Stomach smooth muscle (tissue), 2 donors: Measurements from ENCODE around the gene HOXD4.

Source experiments
- H3K27ac ChIP-seq: one replicate; pipeline ENCODE4 v1.7.0; 2013; ENCODE audit warnings: mild to moderate bottlenecking, low read length, inconsistent platforms
- H3K27me3 ChIP-seq, 2 donors: one replicate each; pipeline ENCODE4 v1.7.0; 2013; ENCODE audit warnings: low read length in 2 of 2; ENCODE audit not compliant: insufficient read depth in 2 of 2, control insufficient read depth in 1 of 2
- H3K36me3 ChIP-seq, 2 donors: one replicate each; pipeline ENCODE4 v1.7.0; 2013; ENCODE audit warnings: low read length in 2 of 2; ENCODE audit not compliant: control insufficient read depth in 2 of 2, insufficient read depth in 2 of 2
- H3K4me1 ChIP-seq: one replicate; pipeline ENCODE4 v1.7.0; 2013; ENCODE audit warnings: low read length; ENCODE audit not compliant: control insufficient read depth, insufficient read depth
- H3K4me3 ChIP-seq, 2 donors: one replicate each; pipeline ENCODE4 v1.7.0; 2013; ENCODE audit warnings: low read length in 2 of 2
- H3K9ac ChIP-seq, 2 donors: one replicate each; pipeline ENCODE4 v1.7.0; 2013; ENCODE audit warnings: low read length in 2 of 2, mild to moderate bottlenecking in 1 of 2
- H3K9me3 ChIP-seq, 2 donors: one replicate each; pipeline ENCODE4 v1.7.0; 2013; ENCODE audit warnings: low read length in 2 of 2; ENCODE audit not compliant: control insufficient read depth in 2 of 2
- donor health status: healthy.
- donor health status: Pancreatic carcinoma.

Gene HOXD4

DNA sequence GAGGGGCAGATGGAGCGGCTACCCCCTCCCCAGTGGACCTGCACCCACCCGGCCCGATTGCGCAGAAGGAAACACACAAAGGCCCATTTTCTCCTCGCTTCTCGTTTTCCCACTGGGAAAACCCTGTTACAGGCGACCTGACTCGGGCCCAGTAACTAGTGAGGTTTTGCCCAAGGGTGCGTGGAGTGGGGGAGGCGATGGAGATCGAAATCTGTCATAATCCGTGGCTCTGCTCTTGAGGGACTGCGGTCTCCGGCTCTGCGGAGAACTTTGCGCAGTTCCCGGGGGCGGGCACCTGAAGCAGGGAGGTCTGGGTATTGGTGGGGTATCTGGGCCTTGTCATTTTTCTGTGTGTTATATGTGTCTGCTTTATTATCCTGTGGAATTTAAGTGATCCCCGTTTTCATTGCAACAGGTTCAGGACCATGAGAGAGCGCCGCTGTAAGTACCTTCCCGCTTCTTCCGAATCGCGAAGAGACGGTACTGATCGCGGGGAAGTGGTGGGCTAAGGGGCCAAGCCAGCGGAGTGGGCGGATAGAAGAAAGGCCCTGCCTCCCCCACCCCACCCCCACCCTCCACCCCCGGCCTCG lies 4.0 kb upstream of the HOXD4 start:
- Histone ChIP-seq H3K27me3 (peaks cover 68 to 83% of the 10 kb centered on the region in 2 donors), H3K9ac (no peak overlapping the region)

DNA sequence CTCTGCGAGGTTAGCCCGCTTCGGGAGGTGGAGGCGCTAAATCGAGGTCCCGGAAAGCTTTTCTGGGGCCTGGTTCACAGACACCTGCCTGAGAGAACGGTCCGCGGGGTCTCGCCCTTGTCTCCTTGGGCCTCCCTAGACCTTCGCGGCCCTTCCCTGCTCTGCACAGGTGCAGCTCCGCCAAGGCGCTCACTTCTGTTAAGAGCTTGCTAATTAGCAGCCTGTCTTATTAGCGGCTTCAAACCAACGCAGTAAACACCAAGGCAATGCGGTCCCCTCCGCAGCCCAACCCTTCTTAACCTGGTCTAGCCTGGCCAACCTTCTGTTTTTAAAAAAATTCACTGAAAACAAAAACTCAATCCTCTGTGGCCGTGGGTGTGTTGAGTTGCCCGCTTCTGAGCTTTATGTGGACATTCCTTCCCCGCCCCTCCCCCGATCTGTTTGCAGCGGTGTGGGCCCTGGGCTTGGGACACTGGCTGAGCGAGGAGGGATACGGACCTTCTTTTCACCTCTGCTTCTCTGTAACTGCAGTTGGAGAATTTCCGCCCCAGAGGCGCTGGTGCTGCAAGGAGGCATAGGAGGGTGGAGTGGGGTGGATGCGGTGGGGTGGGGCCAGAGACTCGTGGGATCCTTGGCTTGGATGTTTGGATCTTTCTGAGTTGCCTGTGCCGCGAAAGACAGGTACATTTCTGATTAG lies 3.4 kb upstream of the HOXD4 start:
- Histone ChIP-seq H3K27ac (no peak overlapping the region), H3K27me3 (peaks cover 71 to 88% of the 10 kb centered on the region in 2 donors), H3K4me3 (no peak overlapping the region), H3K36me3 (no peaks in the 10 kb centered on the region), H3K9me3 (no peaks in the 10 kb centered on the region), H3K9ac (no peak overlapping the region), H3K4me1 (peaks cover 3% of the 10 kb centered on the region)

More for the DNA sequence above, 4.0 kb upstream of the HOXD4 start:
- no peak overlapping the region for H3K4me3 ChIP-seq
- no peaks in the 10 kb centered on the region for H3K36me3 ChIP-seq
- H3K9me3 ChIP-seq: no peaks in the 10 kb centered on the region
- peaks cover 3% of the 10 kb centered on the region for H3K4me1 ChIP-seq
- H3K27ac ChIP-seq: no peak overlapping the region

DNA sequence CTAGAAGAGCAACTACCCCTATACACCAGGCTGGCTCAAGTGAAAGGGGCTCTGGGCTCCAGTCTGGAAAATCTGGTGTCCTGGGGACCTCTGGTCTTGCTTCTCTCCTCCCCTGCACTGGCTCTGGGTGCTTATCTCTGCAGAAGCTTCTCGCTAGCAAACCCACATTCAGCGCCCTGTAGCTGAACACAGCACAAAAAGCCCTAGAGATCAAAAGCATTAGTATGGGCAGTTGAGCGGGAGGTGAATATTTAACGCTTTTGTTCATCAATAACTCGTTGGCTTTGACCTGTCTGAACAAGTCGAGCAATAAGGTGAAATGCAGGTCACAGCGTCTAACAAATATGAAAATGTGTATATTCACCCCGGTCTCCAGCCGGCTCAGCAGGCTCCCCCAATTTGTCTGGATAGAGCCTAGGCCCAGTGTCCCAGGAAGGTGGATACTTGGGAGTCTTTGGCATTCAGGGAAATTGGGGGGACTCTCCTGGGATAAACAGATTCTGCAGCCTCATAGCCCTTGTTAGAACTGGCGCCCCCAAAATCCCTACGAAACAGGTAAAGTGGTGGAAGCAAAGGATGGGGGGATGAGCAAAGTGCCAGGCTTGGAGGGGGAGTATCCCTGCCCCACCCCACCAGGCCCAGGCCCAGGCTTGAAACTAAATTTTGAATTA lies 2.5 kb upstream of the HOXD4 start:
- Histone ChIP-seq H3K9me3 (no peaks in the 10 kb centered on the region), H3K4me3 (no peak overlapping the region), H3K36me3 (no peaks in the 10 kb centered on the region), H3K27ac (no peak overlapping the region), H3K27me3 (peaks cover 64 to 89% of the 10 kb centered on the region in 2 donors), H3K4me1 (peaks cover 3% of the 10 kb centered on the region), H3K9ac (no peak overlapping the region)

DNA sequence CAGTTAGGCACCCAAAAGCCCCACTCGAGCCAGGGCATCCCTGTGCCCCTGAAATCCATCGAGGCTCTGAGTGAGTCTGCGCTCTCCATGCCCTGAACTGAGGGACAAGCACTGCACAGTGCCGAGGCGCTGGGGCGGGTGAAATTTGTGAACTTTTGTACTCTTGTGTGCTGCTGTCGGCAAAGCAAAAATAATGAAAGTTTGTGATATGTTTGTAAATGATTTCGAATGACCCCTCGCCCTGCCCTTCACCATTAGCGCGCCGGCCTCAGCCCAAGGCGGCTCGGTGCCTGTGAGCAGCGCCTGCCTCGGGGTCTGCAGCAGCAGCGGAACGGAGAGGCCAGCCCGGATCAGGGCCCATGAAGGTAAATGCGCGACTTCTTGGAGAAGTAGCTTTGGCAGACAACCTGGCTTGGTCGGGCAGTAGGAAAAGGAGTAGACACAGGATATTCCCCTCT lies 1.8 kb upstream of the HOXD4 start:
- Histone ChIP-seq H3K36me3 (no peaks in the 10 kb centered on the region), H3K27ac (no peak overlapping the region), H3K27me3 (peaks cover 65 to 89% of the 10 kb centered on the region in 2 donors), H3K4me3 (no peak overlapping the region), H3K4me1 (peaks cover 3% of the 10 kb centered on the region), H3K9ac (no peak overlapping the region), H3K9me3 (no peaks in the 10 kb centered on the region)

DNA sequence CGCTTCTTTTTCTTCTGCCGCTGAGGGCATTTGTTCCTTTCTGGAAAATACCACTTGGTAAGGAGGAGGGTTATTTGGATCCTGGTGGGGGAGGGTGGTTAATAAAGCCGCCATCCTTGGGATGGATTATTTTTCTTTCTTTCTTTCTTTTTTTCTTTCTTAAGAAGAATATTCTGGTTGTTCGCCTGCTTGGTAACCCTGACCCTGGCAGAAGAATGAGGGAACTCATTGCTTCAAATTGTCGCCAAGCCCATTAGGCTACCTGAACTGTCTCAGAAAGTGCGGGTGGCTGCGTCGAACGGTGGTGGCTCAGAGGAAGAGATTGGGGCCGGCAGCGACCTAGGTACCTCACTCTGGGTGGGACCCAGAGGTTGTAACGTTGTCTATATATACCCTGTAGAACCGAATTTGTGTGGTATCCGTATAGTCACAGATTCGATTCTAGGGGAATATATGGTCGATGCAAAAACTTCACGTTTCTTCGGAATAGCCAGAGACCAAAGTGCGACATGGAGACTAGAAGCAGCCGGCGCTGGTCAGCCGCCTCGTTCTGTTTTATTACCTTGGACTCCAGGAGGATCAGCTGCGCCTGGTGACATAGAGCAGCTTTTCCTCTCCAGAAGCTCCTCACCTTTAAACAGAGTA lies 1.3 kb upstream of the HOXD4 start:
- peaks cover 65 to 90% of the 10 kb centered on the region in 2 donors for H3K27me3 ChIP-seq

DNA sequence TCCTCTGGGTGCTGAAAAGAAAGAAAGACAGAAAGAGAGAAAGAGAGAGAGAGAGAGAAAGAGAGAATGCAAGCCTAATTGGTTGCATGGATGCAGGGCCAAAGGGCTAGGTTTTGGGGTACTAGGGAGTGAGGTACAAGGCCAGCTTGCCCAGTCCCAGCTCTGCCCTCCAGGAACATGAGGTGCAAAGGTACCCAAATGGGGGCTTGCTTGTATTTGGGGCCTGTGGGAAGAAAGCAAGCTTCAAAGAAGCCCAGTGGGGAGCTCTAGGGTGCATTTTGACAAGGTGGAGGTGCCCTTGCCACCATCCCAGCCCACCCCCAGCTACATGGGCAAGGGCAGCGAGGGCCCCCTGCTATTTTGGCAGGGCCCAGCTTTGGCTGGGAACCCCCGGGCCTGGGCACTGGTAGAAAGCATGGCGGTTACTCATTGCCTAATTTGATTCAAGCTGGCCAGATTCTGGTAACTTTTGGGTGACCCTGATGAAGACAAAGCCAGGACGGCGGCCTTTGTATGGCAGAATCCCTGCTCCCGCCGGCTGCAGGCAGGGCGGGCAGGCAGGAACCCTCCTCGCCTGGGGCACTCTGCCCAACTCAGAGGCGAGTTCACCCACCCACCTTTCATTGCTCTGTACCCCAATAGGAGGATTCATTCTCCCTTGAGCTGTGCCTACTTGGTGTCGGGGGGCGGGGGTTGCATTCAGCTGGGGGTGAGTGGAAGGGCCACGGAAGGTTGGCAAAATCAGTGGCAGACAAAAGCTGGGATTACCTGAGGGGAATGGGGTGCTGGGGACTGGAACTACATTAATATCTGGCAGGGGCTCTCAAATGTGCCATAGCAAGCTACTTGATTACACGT lies 537 bp upstream of the HOXD4 start:
- Histone ChIP-seq H3K27me3 (peaks cover 63 to 90% of the 10 kb centered on the region in 2 donors), H3K4me1 (peaks cover 3% of the 10 kb centered on the region), H3K9me3 (no peaks in the 10 kb centered on the region), H3K4me3 (no peak overlapping the region), H3K27ac (no peak overlapping the region), H3K9ac (no peak overlapping the region), H3K36me3 (no peaks in the 10 kb centered on the region)

More for the DNA sequence above, 1.3 kb upstream of the HOXD4 start:
- Histone ChIP-seq H3K4me1 (peaks cover 3% of the 10 kb centered on the region), H3K4me3 (no peak overlapping the region), H3K9me3 (no peaks in the 10 kb centered on the region), H3K27ac (no peak overlapping the region), H3K36me3 (no peaks in the 10 kb centered on the region), H3K9ac (no peak overlapping the region)

DNA sequence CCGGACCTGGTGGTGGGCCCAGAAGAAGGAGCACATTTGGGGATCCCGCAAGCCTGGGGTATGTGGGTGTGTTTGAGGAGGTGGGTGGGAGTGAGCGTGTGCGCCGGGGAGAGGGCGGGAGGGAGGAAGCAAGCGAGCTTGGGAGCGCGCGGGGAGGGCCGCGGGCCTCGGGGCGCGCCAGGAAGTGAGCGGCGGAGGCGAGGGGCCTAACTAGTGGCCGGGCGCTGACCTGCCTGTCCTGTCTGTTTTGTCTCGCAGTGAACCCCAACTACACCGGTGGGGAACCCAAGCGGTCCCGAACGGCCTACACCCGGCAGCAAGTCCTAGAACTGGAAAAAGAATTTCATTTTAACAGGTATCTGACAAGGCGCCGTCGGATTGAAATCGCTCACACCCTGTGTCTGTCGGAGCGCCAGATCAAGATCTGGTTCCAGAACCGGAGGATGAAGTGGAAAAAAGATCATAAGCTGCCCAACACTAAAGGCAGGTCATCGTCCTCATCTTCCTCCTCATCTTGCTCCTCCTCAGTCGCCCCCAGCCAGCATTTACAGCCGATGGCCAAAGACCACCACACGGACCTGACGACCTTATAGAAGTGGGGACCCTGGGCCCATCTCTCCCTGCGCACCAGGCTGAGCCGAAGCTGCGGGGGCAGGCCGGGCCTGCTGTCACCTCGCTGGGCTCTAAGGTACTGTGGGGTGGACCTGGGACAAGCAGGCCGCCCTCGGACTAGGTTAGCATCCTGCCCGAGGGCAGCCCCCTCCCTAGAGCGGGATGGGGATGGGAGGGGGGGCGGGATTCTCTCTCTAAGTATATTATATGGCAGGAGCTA lies 1.2 kb downstream of the HOXD4 start:
- Histone ChIP-seq H3K9ac (no peak overlapping the region), H3K4me3 (no peak overlapping the region), H3K27me3 (peaks cover 58 to 90% of the 10 kb centered on the region in 2 donors), H3K36me3 (no peaks in the 10 kb centered on the region), H3K9me3 (no peaks in the 10 kb centered on the region), H3K4me1 (peaks cover 8% of the 10 kb centered on the region), H3K27ac (no peak overlapping the region)

DNA sequence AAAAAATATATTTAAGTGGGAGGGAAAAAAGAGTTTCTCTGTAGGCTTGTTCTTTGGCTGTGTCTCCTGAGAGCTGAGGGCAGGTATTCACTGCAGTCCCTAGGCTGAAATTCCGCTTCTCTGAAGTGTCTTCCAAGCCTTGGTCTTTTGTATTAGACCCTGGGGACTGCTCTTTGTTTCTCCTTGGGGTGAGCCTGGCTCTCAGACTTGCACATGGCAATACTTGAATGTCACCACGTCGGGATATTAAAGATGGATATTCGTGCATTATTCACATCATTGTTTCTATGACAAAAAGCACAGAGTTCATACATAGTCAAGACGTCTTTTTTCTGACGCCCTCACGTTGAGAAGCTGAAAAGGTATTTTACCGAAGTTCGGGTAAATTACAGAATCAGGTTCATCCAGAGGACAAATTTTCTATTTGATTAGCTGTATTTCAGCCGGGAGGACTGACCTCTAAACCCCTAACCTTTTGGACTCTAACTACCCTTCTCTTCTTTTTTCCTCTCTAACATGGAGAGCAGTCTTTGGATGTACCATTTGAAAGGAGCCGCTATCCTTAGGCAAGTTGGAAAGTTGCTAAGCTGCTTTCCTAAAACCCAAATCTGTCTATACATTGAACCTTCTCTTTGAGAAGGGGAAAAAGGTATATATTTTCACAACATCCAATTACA lies 3.4 kb downstream of the HOXD4 start:
- no peaks in the 10 kb centered on the region for H3K9me3 ChIP-seq
- H3K9ac ChIP-seq: no peak overlapping the region
- H3K4me1 ChIP-seq: peaks cover 17% of the 10 kb centered on the region
- H3K4me3 ChIP-seq: no peak overlapping the region
- H3K27ac ChIP-seq: no peak overlapping the region
- H3K27me3 ChIP-seq: peaks cover 52 to 89% of the 10 kb centered on the region in 2 donors
- no peaks in the 10 kb centered on the region for H3K36me3 ChIP-seq

DNA sequence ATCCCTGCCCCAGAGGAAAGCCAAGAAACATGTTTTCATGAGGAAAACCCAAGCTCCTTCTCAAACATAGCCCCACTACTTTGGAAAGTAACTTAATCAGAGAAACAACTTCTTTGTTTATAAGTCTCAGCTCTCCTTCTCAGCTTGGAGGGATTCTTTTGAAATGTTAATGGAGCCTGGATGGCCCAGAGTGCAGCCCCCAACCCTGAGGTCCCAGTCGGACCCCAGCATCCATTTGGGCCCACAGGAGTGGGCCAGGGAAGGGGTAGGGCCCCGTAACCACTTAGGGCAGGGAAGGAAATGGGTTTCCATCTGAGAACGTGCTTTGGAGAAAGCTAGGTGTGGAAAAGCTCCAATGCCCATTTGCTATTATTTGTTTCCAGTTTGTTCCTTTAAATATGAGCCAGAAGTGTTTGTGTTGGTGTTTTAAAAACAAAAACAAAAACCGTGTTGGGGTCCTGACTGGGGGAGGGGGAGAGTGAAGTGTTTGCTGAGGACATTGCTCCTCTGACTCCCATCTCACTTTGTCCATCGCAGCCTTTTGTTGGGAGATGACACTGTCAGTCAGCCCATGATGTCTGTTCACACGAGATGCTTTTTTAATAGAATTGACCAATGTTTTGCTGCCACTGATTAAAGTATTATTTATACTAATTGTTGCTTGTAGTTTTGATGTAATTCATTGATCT lies 4.2 kb downstream of the HOXD4 start:
- peaks cover 22% of the 10 kb centered on the region for H3K4me1 ChIP-seq
- H3K27ac ChIP-seq: no peak overlapping the region
- peaks cover 52 to 90% of the 10 kb centered on the region in 2 donors for H3K27me3 ChIP-seq

More for the DNA sequence above, 4.2 kb downstream of the HOXD4 start:
- Histone ChIP-seq H3K9ac (no peak overlapping the region), H3K4me3 (no peak overlapping the region), H3K9me3 (no peaks in the 10 kb centered on the region), H3K36me3 (no peaks in the 10 kb centered on the region)
